GM19240 (cell line): ENCODE results near the gene CNPPD1.

ENCODE experiments used
- DNase-seq: peaks from one replicate; pipeline ENCODE4 v3.0.0; 2011; ENCODE audit warnings: low spot score; ENCODE audit not compliant: insufficient read length

Gene CNPPD1

DNA sequence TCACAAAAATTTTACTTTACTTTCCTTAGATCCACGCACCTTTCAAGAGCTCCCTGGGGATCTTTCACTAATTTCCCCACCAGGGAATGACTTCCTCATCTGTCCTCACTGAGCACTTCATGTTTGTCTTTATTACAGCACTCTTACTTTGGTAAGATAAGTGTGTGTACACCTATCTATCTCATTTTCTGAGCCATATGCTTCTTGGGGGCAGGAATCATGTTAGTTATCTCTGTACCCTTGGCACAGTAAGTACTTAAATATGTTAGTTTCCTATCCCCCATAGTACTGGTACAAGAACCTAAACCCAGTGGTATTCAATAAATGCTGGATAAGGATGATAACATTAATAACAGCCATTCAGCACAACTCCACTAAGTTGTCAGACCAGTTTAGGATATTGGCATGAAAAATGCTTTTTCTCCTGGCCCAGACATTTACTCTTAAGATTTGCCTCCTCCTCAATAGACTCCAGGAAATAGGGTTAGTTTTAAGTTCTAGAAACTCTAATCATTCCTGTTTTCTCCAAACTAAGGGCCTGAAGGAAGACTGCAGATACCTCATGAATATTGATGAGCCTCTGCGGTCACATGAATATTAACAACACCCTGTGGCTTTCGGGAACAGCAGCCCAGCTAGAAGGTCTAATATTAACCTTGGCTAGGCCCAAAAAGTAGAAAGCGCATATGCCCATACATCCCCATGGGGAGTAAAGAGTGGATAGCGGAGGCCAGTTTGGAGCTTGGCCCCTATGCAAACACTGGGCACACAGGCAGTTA, 54.3 kb downstream of the CNPPD1 start:
- no peak for DNase-seq
